Central memory CD8-positive, alpha-beta T cell (primary cell): Measurements from ENCODE around the gene SGMS1.

Experiments used
- ATAC-seq: fragments of 150-1000 bp; cut with Tn5 transposase; replicated peaks from 2 replicates; pipeline ENCODE4 v1.10.0; 2022; ENCODE audit warnings: mild to moderate bottlenecking, moderate FRiP score, moderate number of reproducible peaks; ENCODE audit not compliant: poor library complexity, severe bottlenecking; ENCODE audit errors: extremely low read depth
- DNase-seq, 2 donors: peaks; one replicate each; pipeline ENCODE4 v3.0.0; 2021; ENCODE audit warnings: low spot score in 2 of 2
- H3K27ac Mint-ChIP-seq: one replicate; pipeline ENCODE4 v1.8.0; 2022; ENCODE audit warnings: low read depth, mild to moderate bottlenecking, moderate library complexity, mixed read lengths
- H3K27me3 Mint-ChIP-seq: one replicate; pipeline ENCODE4 v1.8.0; 2022; ENCODE audit warnings: mixed read lengths
- H3K36me3 Mint-ChIP-seq: one replicate; pipeline ENCODE4 v1.8.0; 2022; ENCODE audit warnings: mild to moderate bottlenecking, moderate library complexity, mixed read lengths; ENCODE audit not compliant: insufficient read depth
- H3K4me1 Mint-ChIP-seq: one replicate; pipeline ENCODE4 v1.8.0; 2022; ENCODE audit warnings: mixed read lengths
- H3K4me3 Mint-ChIP-seq: one replicate; pipeline ENCODE4 v1.8.0; 2022; ENCODE audit warnings: mild to moderate bottlenecking, moderate library complexity, mixed read lengths
- H3K9me3 Mint-ChIP-seq: one replicate; pipeline ENCODE4 v1.8.0; 2022; ENCODE audit warnings: mixed read lengths

SGMS1 gene

GRCh38 chr10:50480054-50481007 lies 143.4 kb downstream of the SGMS1 start:
- Mint-ChIP-seq H3K27ac (no peak overlapping the region), H3K4me1 (peaks cover 20% of the 10 kb centered on the region), H3K27me3 (no peaks in the 10 kb centered on the region), H3K36me3 (peaks cover 2% of the 10 kb centered on the region), H3K4me3 (no peak overlapping the region), H3K9me3 (peaks cover 12% of the 10 kb centered on the region)
- ATAC-seq (no peak), DNase-seq (no peak)

- no peak for DNase-seq
- H3K4me3 Mint-ChIP-seq: no peak overlapping the region
- H3K36me3 Mint-ChIP-seq: peaks cover 2% of the 10 kb centered on the region
- no peaks in the 10 kb centered on the region for H3K9me3 Mint-ChIP-seq
- H3K4me1 Mint-ChIP-seq: peaks cover 27% of the 10 kb centered on the region
- H3K27ac Mint-ChIP-seq: no peak overlapping the region
- no peak for ATAC-seq
- no peaks in the 10 kb centered on the region for H3K27me3 Mint-ChIP-seq
Measured at GRCh38 chr10:50477287-50478203, 146.2 kb downstream of the SGMS1 start.

GRCh38 chr10:50473756-50474155 lies 150.0 kb downstream of the SGMS1 start:
- no peak for DNase-seq
- no peaks in the 10 kb centered on the region for H3K27me3 Mint-ChIP-seq
- H3K36me3 Mint-ChIP-seq: peaks cover 1% of the 10 kb centered on the region
- peaks cover 43% of the 10 kb centered on the region for H3K4me1 Mint-ChIP-seq
- no peak overlapping the region for H3K27ac Mint-ChIP-seq
- no peaks in the 10 kb centered on the region for H3K9me3 Mint-ChIP-seq
- H3K4me3 Mint-ChIP-seq: no peak overlapping the region
- no peak for ATAC-seq

- no peak for DNase-seq
- Mint-ChIP-seq H3K36me3 (peaks cover 1% of the 10 kb centered on the region), H3K27me3 (no peaks in the 10 kb centered on the region), H3K4me1 (peaks cover 43% of the 10 kb centered on the region), H3K27ac (no peak overlapping the region), H3K9me3 (no peaks in the 10 kb centered on the region), H3K4me3 (no peak overlapping the region)
- ATAC-seq: no peak
Measured at GRCh38 chr10:50472914-50473313, 150.8 kb downstream of the SGMS1 start.

GRCh38 chr10:50471583-50471975 lies 152.2 kb downstream of the SGMS1 start:
- Mint-ChIP-seq H3K9me3 (no peaks in the 10 kb centered on the region), H3K27ac (no peak overlapping the region)

GRCh38 chr10:50470798-50471582 lies 152.8 kb downstream of the SGMS1 start:
- Mint-ChIP-seq H3K27ac (no peak overlapping the region), H3K4me3 (no peak overlapping the region), H3K36me3 (peaks cover 1% of the 10 kb centered on the region), H3K9me3 (no peaks in the 10 kb centered on the region), H3K27me3 (no peaks in the 10 kb centered on the region), H3K4me1 (peaks cover 40% of the 10 kb centered on the region)
- ATAC-seq (no peak), DNase-seq (no peak)

More at GRCh38 chr10:50471583-50471975, 152.2 kb downstream of the SGMS1 start:
- Mint-ChIP-seq H3K36me3 (peaks cover 1% of the 10 kb centered on the region), H3K4me1 (peaks cover 35% of the 10 kb centered on the region), H3K4me3 (no peak overlapping the region), H3K27me3 (no peaks in the 10 kb centered on the region)
- ATAC-seq (no peak), DNase-seq (no peak)

GRCh38 chr10:50470345-50470744 lies 153.4 kb downstream of the SGMS1 start:
- ATAC-seq (peak; percentile 61), DNase-seq (no peak)
- Mint-ChIP-seq H3K9me3 (no peaks in the 10 kb centered on the region), H3K27me3 (no peaks in the 10 kb centered on the region), H3K27ac (no peak overlapping the region), H3K4me3 (no peak overlapping the region), H3K36me3 (no peaks in the 10 kb centered on the region), H3K4me1 (peaks cover 44% of the 10 kb centered on the region)

- H3K27ac Mint-ChIP-seq: no peak overlapping the region
- H3K4me1 Mint-ChIP-seq: peaks cover 47% of the 10 kb centered on the region
- no peaks in the 10 kb centered on the region for H3K9me3 Mint-ChIP-seq
- H3K27me3 Mint-ChIP-seq: no peaks in the 10 kb centered on the region
- DNase-seq (no peak), ATAC-seq (peak; percentile 48)
- H3K4me3 Mint-ChIP-seq: no peak overlapping the region
- H3K36me3 Mint-ChIP-seq: no peaks in the 10 kb centered on the region
Measured at GRCh38 chr10:50469778-50470193, 154.0 kb downstream of the SGMS1 start.

- Mint-ChIP-seq H3K4me3 (no peak overlapping the region), H3K27me3 (no peaks in the 10 kb centered on the region), H3K36me3 (no peaks in the 10 kb centered on the region), H3K9me3 (no peaks in the 10 kb centered on the region), H3K27ac (no peak overlapping the region), H3K4me1 (peaks cover 42% of the 10 kb centered on the region)
- ATAC-seq (no peak), DNase-seq (no peak)
Measured at GRCh38 chr10:50469288-50469687, 154.5 kb downstream of the SGMS1 start.

GRCh38 chr10:50467209-50467608 lies 156.5 kb downstream of the SGMS1 start:
- Mint-ChIP-seq H3K9me3 (no peaks in the 10 kb centered on the region), H3K27ac (no peak overlapping the region), H3K4me1 (peaks cover 37% of the 10 kb centered on the region), H3K27me3 (no peaks in the 10 kb centered on the region), H3K4me3 (no peak overlapping the region), H3K36me3 (peaks cover 3% of the 10 kb centered on the region)
- DNase-seq (no peak), ATAC-seq (no peak)

- ATAC-seq (no peak), DNase-seq (no peak)
- H3K4me1 Mint-ChIP-seq: peaks cover 18% of the 10 kb centered on the region
- H3K27ac Mint-ChIP-seq: no peak overlapping the region
- no peaks in the 10 kb centered on the region for H3K27me3 Mint-ChIP-seq
- peaks cover 9% of the 10 kb centered on the region for H3K36me3 Mint-ChIP-seq
- H3K4me3 Mint-ChIP-seq: no peak overlapping the region
- no peaks in the 10 kb centered on the region for H3K9me3 Mint-ChIP-seq
Measured at GRCh38 chr10:50464004-50464409, 159.7 kb downstream of the SGMS1 start.

- H3K4me1 Mint-ChIP-seq: peaks cover 18% of the 10 kb centered on the region
- H3K27ac Mint-ChIP-seq: no peak overlapping the region
- no peak overlapping the region for H3K4me3 Mint-ChIP-seq
- no peak for DNase-seq
- peaks cover 12% of the 10 kb centered on the region for H3K36me3 Mint-ChIP-seq
- no peaks in the 10 kb centered on the region for H3K27me3 Mint-ChIP-seq
- no peaks in the 10 kb centered on the region for H3K9me3 Mint-ChIP-seq
- ATAC-seq: no peak
Measured at GRCh38 chr10:50461834-50462233, 161.9 kb downstream of the SGMS1 start.
